K562 (cell line): ENCODE data around the gene ZBTB22. TPM values are rescaled to one million over a fixed set of nuclear protein-coding genes. Genes with fewer than 3 reads are reported as not detected.

Experiments used
- NFXL1 ChIP-seq: fragments of 450-650 bp; formaldehyde crosslinking; IDR thresholded peaks from 2 replicates; pipeline ENCODE4 v1.4.0; 2021; ENCODE audit warnings: mild to moderate bottlenecking
- PRDM10 ChIP-seq: fragments of 450-650 bp; IDR thresholded peaks from 2 replicates; pipeline ENCODE4 v1.6.1; 2018; ENCODE audit not compliant: partially characterized antibody
- SNAPC5 ChIP-seq: fragments of 250-450 bp; sonication (Bioruptor Pico); IDR thresholded peaks from 2 replicates; pipeline ENCODE4 v1.8.0; 2021; ENCODE audit warnings: moderate library complexity, mild to moderate bottlenecking, inconsistent platforms
- SOX6 ChIP-seq: fragments of 450-650 bp; IDR thresholded peaks from 2 replicates; pipeline ENCODE4 v1.6.1; 2014; ENCODE audit warnings: mild to moderate bottlenecking
- ZNF586 ChIP-seq: fragments of 450-650 bp; formaldehyde crosslinking; conservative IDR thresholded peaks from 2 replicates; pipeline ENCODE4 v1.4.0; 2020; ENCODE audit warnings: mild to moderate bottlenecking, moderate library complexity
- ZNF778 ChIP-seq: fragments of 450-650 bp; formaldehyde crosslinking; IDR thresholded peaks from 2 replicates; pipeline ENCODE4 v1.4.0; 2020; ENCODE audit warnings: mild to moderate bottlenecking, moderate library complexity
- polyA plus RNA-seq, 8 experiments: library from polyadenylated mRNA; depleted of rRNA in 4 of 8; stranded (reverse) in 5 of 8; unstranded in 3 of 8; fragments of >200 nt; fragmentation: Nextera tagmentation in 2 of 8; fragmentation: Illumina TruSeq in 1 of 8; extraction: Ambion mirVana in 2 of 8; extraction: Trizol in 1 of 8; gene quantifications; 2 replicates each; pipeline versions ENCODE4 v1.2.1 to v1.2.3, GENCODE V29; 2011 to 2014; ENCODE audit warnings: inconsistent platforms in 1 of 8, missing spikeins in 1 of 8
- total RNA-seq, 7 experiments: library from RNA; depleted of rRNA in 6 of 7; stranded (reverse); fragments of >200 nt in 6 of 7; fragmentation: Illumina TruSeq in 2 of 7; extraction: Trizol in 2 of 7; gene quantifications; 2 replicates each; pipeline versions ENCODE4 v1.2.1 to v1.2.3, GENCODE V29; 2011 to 2021; ENCODE audit warnings: low replicate concordance in 1 of 7

Gene ZBTB22
- total and polyA plus RNA-seq, 9 of the 15 experiments (the other 6 are each of a cell fraction or from before 2014, with no cell fraction given) = 0.21 to 11.9 (median 7.1) TPM

GRCh38 chr6:33313709-33314514 lies 3.6 kb downstream of the ZBTB22 start, which contains the start of gene TAPBP (continued):
- no peak for TF ChIP-seq PRDM10
- TF ChIP-seq SOX6 = 0 out of 2 replicates have a peak, but pooled peaks have one; percentile 11
- TF ChIP-seq NFXL1 (CRISPR knock-in tag) = no peak
- TF ChIP-seq ZNF586 = 0 out of 2 replicates have a peak, but pooled peaks have one; percentile 46
- TF ChIP-seq ZNF778 (CRISPR knock-in tag) = no peak
- no peak for TF ChIP-seq SNAPC5 (CRISPR knock-in tag)
